Endodermal cell (in vitro differentiated cells): Measurements from ENCODE around the gene ZNF232. TPM values are rescaled to one million over a fixed set of nuclear protein-coding genes. Genes with fewer than 3 reads are reported as not detected.

ENCODE experiments used
- DNase-seq: peaks from one replicate; pipeline ENCODE4 v3.0.0-alpha.2; 2017
- H3K27ac ChIP-seq: 2 replicates; pipeline ENCODE4 v1.5.1; 2013; ENCODE audit warnings: mild to moderate bottlenecking, low read depth, low read length, moderate library complexity
- H3K27me3 ChIP-seq: 2 replicates; pipeline ENCODE4 v1.6.1; 2013; ENCODE audit warnings: mild to moderate bottlenecking, low read length, moderate library complexity; ENCODE audit not compliant: insufficient read depth, control insufficient read depth, poor library complexity, severe bottlenecking
- H3K36me3 ChIP-seq: 2 replicates; pipeline ENCODE4 v1.7.0; 2013; ENCODE audit warnings: mild to moderate bottlenecking, low read length, moderate library complexity; ENCODE audit not compliant: control insufficient read depth, insufficient read depth
- H3K4me1 ChIP-seq: one replicate; pipeline ENCODE4 v1.7.0; 2013; ENCODE audit warnings: low read length; ENCODE audit not compliant: control insufficient read depth, insufficient read depth
- H3K4me3 ChIP-seq: 2 replicates; pipeline ENCODE4 v1.5.1; 2013; ENCODE audit warnings: mild to moderate bottlenecking, low read length, moderate library complexity
- H3K9ac ChIP-seq: 2 replicates; pipeline ENCODE4 v1.6.1; 2013; ENCODE audit warnings: mild to moderate bottlenecking, low read length, moderate library complexity; ENCODE audit not compliant: poor library complexity, severe bottlenecking; ENCODE audit errors: extremely low read depth
- H3K9me3 ChIP-seq: 2 replicates; pipeline ENCODE4 v1.6.1; 2013; ENCODE audit warnings: mild to moderate bottlenecking, low read length, moderate library complexity; ENCODE audit not compliant: control insufficient read depth
- H3K27ac Mint-ChIP-seq: 2 replicates; pipeline ENCODE4 v1.8.0; 2020; ENCODE audit warnings: mixed read lengths
- H3K27me3 Mint-ChIP-seq: 2 replicates; pipeline ENCODE4 v1.8.0; 2021; ENCODE audit warnings: mild to moderate bottlenecking, mixed read lengths; ENCODE audit not compliant: insufficient read depth
- H3K36me3 Mint-ChIP-seq: 2 replicates; pipeline ENCODE4 v1.8.0; 2020; ENCODE audit warnings: low read depth, mixed read lengths
- H3K4me1 Mint-ChIP-seq: 2 replicates; pipeline ENCODE4 v1.8.0; 2020; ENCODE audit warnings: mixed read lengths
- H3K4me3 Mint-ChIP-seq: 2 replicates; pipeline ENCODE4 v1.8.0; 2020; ENCODE audit warnings: mild to moderate bottlenecking, moderate library complexity, mixed read lengths
- H3K9me3 Mint-ChIP-seq: 2 replicates; pipeline ENCODE4 v1.8.0; 2020; ENCODE audit warnings: mild to moderate bottlenecking, mixed read lengths
- CTCF ChIP-seq: fragments of 200-600 bp; sonication (generic); conservative IDR thresholded peaks from 2 replicates; pipeline ENCODE4 v1.5.0; 2021; ENCODE audit warnings: antibody characterized with exemption, mild to moderate bottlenecking
- WGBS, 2 experiments: methylation state at CpG; one replicate each; pipeline versions ENCODE4 v1.1.5 to v1.1.7; 2013; ENCODE audit warnings: missing lambda C conversion rate in 2 of 2, mixed read lengths in 1 of 2; ENCODE audit not compliant: insufficient coverage in 1 of 2, insufficient read length in 1 of 2; 5-methylcytosine and 5-hydroxymethylcytosine counted together
- total RNA-seq, 2 donors: library from RNA; stranded (reverse); fragmentation: NEBNext Ultra II Directional in 1 of 2; extraction: Animal tissue kit (Norgen Biotek cat#: 25700) in 1 of 2; gene quantifications; 2 replicates in 1 of 2; 3 replicates in 1 of 2; pipeline ENCODE4 v1.2.1, GENCODE V29; 2021

The ZNF232 gene
- total RNA-seq, 2 donors from 2014 or later, result 27.2 to 32.1 TPM

- peaks cover 18% of the 10 kb centered on the region for H3K27me3 ChIP-seq
- no peaks in the 10 kb centered on the region for H3K9me3 ChIP-seq
- H3K27ac ChIP-seq, result no peak overlapping the region
- peaks cover 10% of the 10 kb centered on the region for H3K36me3 ChIP-seq
- no peak overlapping the region for H3K27ac Mint-ChIP-seq
- H3K36me3 Mint-ChIP-seq, result peaks cover 13% of the 10 kb centered on the region
- no peak overlapping the region for H3K9ac ChIP-seq
- H3K4me3 Mint-ChIP-seq, result no peak overlapping the region
- H3K4me3 ChIP-seq, result no peak overlapping the region
- TF ChIP-seq CTCF, result no peak
- no peaks in the 10 kb centered on the region for H3K4me1 ChIP-seq
- peaks cover 69% of the 10 kb centered on the region for H3K27me3 Mint-ChIP-seq
- 77 to 82% methylated on average over 4 to 6 of the region's 6 CpGs for WGBS, 2 experiments
- no peaks in the 10 kb centered on the region for H3K4me1 Mint-ChIP-seq
- no peak for DNase-seq
- H3K9me3 Mint-ChIP-seq, result peaks cover 18% of the 10 kb centered on the region
These were observed 6.5 kb upstream of the ZNF232 start for GRCh38 chr17:5118219-5118618.

- H3K9ac ChIP-seq, result no peak within 1 kb of the TSS
- H3K27me3 ChIP-seq, result no peaks in the 10 kb centered on the region
- no peak within 1 kb of the TSS for H3K4me3 Mint-ChIP-seq
- H3K27ac ChIP-seq, result no peak within 1 kb of the TSS
- TF ChIP-seq CTCF, result no peak
- WGBS, 2 experiments, result 94 to 95% methylated on average over 65 to 87 of the region's 87 CpGs
- no peaks in the 10 kb centered on the region for H3K4me1 ChIP-seq
- H3K9me3 Mint-ChIP-seq, result peaks cover 17% of the 10 kb centered on the region
- no peak within 1 kb of the TSS for H3K27ac Mint-ChIP-seq
- DNase-seq, result peak; percentile 61
- H3K4me1 Mint-ChIP-seq, result no peaks in the 10 kb centered on the region
- H3K36me3 ChIP-seq, result peaks cover 13% of the 10 kb centered on the region
- H3K36me3 Mint-ChIP-seq, result peaks cover 14% of the 10 kb centered on the region
- H3K4me3 ChIP-seq, result no peak within 1 kb of the TSS
- H3K9me3 ChIP-seq, result no peaks in the 10 kb centered on the region
- H3K27me3 Mint-ChIP-seq, result peaks cover 51% of the 10 kb centered on the region
These were observed 4.3 kb upstream of the ZNF232 start, which contains the start of gene USP6 for GRCh38 chr17:5115673-5116651. Gene USP6 (plus strand): TSS chr17:5116032. CDS start chr17:5130368, 14,336 bp downstream.

DNA sequence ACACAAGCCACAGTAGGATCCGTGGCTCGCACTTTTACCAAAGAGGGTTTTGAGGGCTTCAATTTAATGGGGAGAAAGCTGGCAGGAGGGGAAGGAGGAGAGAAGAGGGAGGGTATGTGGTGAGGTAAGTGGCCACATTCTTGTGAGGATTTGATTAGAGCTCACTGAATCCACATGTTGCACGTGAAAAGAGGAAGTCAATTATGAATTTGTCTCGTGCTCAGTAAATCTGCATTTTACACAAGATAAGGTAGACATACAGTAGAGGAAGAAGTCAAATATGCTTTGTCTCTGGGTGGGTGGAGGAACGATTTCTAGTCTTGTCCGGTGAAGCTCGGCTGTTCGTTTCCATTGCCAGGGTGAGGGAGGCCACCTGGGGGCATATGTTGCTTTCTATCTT is 862 bp downstream of the ZNF232 start:
- H3K9me3 ChIP-seq, result peaks cover 35% of the 10 kb centered on the region
- peaks cover 40% of the 10 kb centered on the region for H3K9me3 Mint-ChIP-seq
- peaks cover 58% of the 10 kb centered on the region for H3K36me3 Mint-ChIP-seq
- peaks cover 10% of the 10 kb centered on the region for H3K27me3 Mint-ChIP-seq
- H3K4me1 ChIP-seq, result no peaks in the 10 kb centered on the region
- H3K27ac ChIP-seq, result peak overlapping the region; percentile 85
- H3K36me3 ChIP-seq, result peaks cover 60% of the 10 kb centered on the region
- peak; percentile 17 for TF ChIP-seq CTCF
- 25 to 59% methylated on average over 3 to 8 of the region's 8 CpGs for WGBS, 2 experiments
- peak; percentile 67 for DNase-seq
- peak overlapping the region; percentile 67 for H3K4me3 Mint-ChIP-seq
- H3K27me3 ChIP-seq, result no peaks in the 10 kb centered on the region
- H3K4me1 Mint-ChIP-seq, result peaks cover 10% of the 10 kb centered on the region
- H3K27ac Mint-ChIP-seq, result peak overlapping the region; percentile 93
- peak overlapping the region; percentile 98 for H3K9ac ChIP-seq
- peak overlapping the region; percentile 87 for H3K4me3 ChIP-seq
